Common myeloid progenitor, CD34-positive (primary cell): ENCODE measurements around the gene SLC25A17. TPM values are rescaled to one million over a fixed set of nuclear protein-coding genes. Genes with fewer than 3 reads are reported as not detected.
"Not testable (repeated sequence)": the region's sequence is repeated elsewhere in the genome, so short reads cannot be mapped to it uniquely, and the experiment has no call there.

Experiments used
- CTCF ChIA-PET: fragments of 350-600 bp; sonication (Branson Sonifier 250); formaldehyde crosslinking; loops from one replicate; lab custom pipeline; 2021; ENCODE audit warnings: antibody characterized with exemption; lab: Charles Lee
- POLR2A ChIA-PET: fragments of 350-600 bp; sonication (Branson Sonifier 250); formaldehyde crosslinking; loops from one replicate; lab custom pipeline; 2021; ENCODE audit warnings: antibody characterized with exemption; lab: Charles Lee
- DNase-seq, 3 donors: peaks; one replicate each; pipeline versions ENCODE4 v3.0.0 to v3.0.0-alpha.2; 2013
- H3K27ac ChIP-seq, 2 experiments: 1 replicate in 1 of 2; 2 replicates in 1 of 2; pipeline ENCODE4 v1.7.0; 2013; ENCODE audit warnings: inconsistent platforms in 2 of 2, low read length in 2 of 2, mild to moderate bottlenecking in 2 of 2, low read depth in 1 of 2, moderate library complexity in 1 of 2; ENCODE audit not compliant: severe bottlenecking in 2 of 2, insufficient read depth in 1 of 2, poor library complexity in 1 of 2
- H3K27me3 ChIP-seq, 5 experiments: replicated peaks in 2 of 5; 1 replicate in 3 of 5; 2 replicates in 2 of 5; pipeline versions ENCODE4 v1.6.1 to v1.7.0; 2013; ENCODE audit warnings: low read length in 4 of 5, mild to moderate bottlenecking in 2 of 5, moderate library complexity in 2 of 5, inconsistent platforms in 1 of 5; ENCODE audit not compliant: insufficient read depth in 5 of 5, control insufficient read depth in 4 of 5
- H3K36me3 ChIP-seq, 4 experiments: 1 replicate in 2 of 4; 2 replicates in 2 of 4; pipeline versions ENCODE4 v1.6.1 to v1.7.0; 2013; ENCODE audit warnings: low read length in 3 of 4, control low read depth in 1 of 4, mild to moderate bottlenecking in 1 of 4; ENCODE audit not compliant: control insufficient read depth in 4 of 4, insufficient read depth in 4 of 4
- H3K4me1 ChIP-seq, 4 experiments: 1 replicate in 3 of 4; 2 replicates in 1 of 4; pipeline versions ENCODE4 v1.6.1 to v1.7.1; 2013; ENCODE audit warnings: low read length in 3 of 4, mild to moderate bottlenecking in 3 of 4, control low read depth in 1 of 4, inconsistent platforms in 1 of 4, moderate library complexity in 1 of 4; ENCODE audit not compliant: control insufficient read depth in 4 of 4, insufficient read depth in 4 of 4; ENCODE audit errors: control extremely low read depth in 1 of 4
- H3K4me3 ChIP-seq, 7 experiments: 1 replicate in 4 of 7; 2 replicates in 3 of 7; pipeline versions ENCODE4 v1.5.1 to v1.7.0; 2013; ENCODE audit warnings: mild to moderate bottlenecking in 7 of 7, low read length in 6 of 7, moderate library complexity in 6 of 7, inconsistent platforms in 2 of 7, low read depth in 2 of 7, control low read depth in 1 of 7; ENCODE audit not compliant: insufficient read depth in 4 of 7, control insufficient read depth in 1 of 7; ENCODE audit errors: extremely low read depth in 1 of 7
- H3K9me3 ChIP-seq, 5 experiments: 1 replicate in 4 of 5; 2 replicates in 1 of 5; pipeline versions ENCODE4 v1.6.1 to v1.7.1; 2013; ENCODE audit warnings: low read length in 4 of 5, mild to moderate bottlenecking in 2 of 5, inconsistent platforms in 1 of 5, low read depth in 1 of 5, moderate library complexity in 1 of 5; ENCODE audit not compliant: control insufficient read depth in 4 of 5, insufficient read depth in 2 of 5; ENCODE audit errors: control extremely low read depth in 1 of 5
- WGBS: methylation state at CpG from one replicate; pipeline ENCODE4 v1.1.5; 2013; ENCODE audit not compliant: insufficient coverage; 5-methylcytosine and 5-hydroxymethylcytosine counted together
- polyA plus RNA-seq: library from polyadenylated mRNA; unstranded; fragments of 120-200 nt; gene quantifications from one replicate; pipeline ENCODE4 v1.2.1, GENCODE V29; 2013

The SLC25A17 gene, protein sequence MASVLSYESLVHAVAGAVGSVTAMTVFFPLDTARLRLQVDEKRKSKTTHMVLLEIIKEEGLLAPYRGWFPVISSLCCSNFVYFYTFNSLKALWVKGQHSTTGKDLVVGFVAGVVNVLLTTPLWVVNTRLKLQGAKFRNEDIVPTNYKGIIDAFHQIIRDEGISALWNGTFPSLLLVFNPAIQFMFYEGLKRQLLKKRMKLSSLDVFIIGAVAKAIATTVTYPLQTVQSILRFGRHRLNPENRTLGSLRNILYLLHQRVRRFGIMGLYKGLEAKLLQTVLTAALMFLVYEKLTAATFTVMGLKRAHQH
- 13.2 TPM for polyA plus RNA-seq

DNA sequence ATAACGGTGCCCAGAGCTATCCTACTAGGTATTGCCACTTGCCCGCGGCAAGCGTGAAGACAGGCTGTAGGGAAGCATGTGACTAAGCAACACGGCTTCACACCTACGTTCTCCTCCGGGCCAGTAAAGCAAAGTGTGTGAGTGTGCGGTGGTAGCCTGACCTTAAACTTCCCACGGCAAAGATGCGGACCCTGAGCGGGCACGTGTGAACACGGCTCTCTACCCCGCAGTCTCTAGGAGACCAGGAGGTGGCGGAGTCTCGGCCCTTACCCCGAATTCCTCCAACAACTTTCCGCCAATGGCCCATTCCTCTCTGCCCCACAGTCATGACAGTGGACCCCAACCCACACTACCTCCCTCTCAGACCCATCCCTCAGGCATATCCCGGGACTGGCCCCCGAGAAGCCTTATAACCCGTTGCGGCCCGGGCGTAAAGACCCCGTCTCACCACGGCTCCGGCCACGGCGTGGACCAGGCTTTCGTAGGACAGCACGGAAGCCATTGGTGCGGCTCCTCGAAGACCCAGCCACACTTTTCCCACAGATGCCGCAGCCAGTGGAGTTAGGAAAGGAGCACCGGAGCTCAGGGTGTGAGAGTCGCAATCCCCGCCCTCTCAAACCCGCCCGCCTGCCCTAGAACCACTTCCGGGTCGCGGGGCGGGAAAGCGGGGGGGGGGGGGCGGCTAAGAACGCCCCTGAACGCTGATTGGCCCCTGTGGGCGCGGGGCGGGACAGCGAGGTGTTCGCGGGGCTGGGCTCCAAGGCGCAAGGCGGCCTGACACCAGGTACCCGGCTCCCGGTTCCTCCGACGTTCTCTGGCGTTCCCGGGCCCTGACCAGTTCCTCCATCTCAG, at the start of gene SLC25A17:
Gene SLC25A17, minus strand, starts transcription at position 600 of the 852 bp plus-strand sequence. Its CDS starts 98 bp downstream, at position 502.
- peak; percentile 84 to 88 (median 87) for DNase-seq
- Histone ChIP-seq H3K9me3 (no peaks in the 10 kb centered on the region), H3K27me3 (no peaks in the 10 kb centered on the region), H3K27ac (peak within 1 kb of the TSS; percentile 64 to 79), H3K36me3 (peaks cover 0 to 14% (median 6%) of the 10 kb centered on the region in 4 experiments), H3K4me3 (peak within 1 kb of the TSS; percentile 46 to 98 (median 93)), H3K4me1 (peaks cover 10 to 33% (median 26%) of the 10 kb centered on the region in 4 experiments)
- WGBS, result under 1% methylated on average over 48 of the region's 61 CpGs
- CTCF ChIA-PET, result interaction anchor here (1.3 to 1.4 kb wide), 2 partner anchors 14 to 38 kb away, joined by 3 read pairs; partner anchors contain the start of genes ST13 and XPNPEP3
- POLR2A ChIA-PET, result no interaction called here

DNA sequence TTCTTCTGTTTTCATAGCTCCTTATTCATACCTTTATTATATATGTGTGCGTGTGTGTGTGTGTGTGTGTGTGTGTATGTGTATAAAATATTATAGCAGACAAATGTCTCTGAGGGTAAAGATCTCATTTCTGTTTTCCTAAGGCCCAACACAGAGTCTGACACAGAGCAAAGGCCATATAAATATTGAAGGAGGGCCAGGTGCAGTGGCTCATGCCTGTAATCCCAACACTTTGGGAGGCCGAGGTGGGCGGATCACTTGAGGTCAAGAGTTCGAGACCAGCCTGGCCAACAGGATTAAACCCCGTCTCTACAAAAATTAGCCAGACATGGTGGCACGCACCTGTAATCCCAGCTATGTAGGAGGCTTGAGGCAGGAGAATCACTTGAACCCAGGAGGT, 49.2 kb upstream of the SLC25A17 start:
- H3K36me3 ChIP-seq, result peaks cover 0 to 14% (median under 1%) of the 10 kb centered on the region in 4 experiments
- H3K27ac ChIP-seq, H3K4me1 ChIP-seq, H3K9me3 ChIP-seq, H3K4me3 ChIP-seq, DNase-seq, H3K27me3 ChIP-seq: not testable (repeated sequence)
- ChIA-PET POLR2A (interaction anchor here (0.6 kb wide), 1 partner anchor 12 kb away, joined by 3 read pairs; the partner anchor contains the start of gene XPNPEP3), CTCF (interaction anchor here (1.6 to 1.7 kb wide), 2 partner anchors 8 to 11 kb away, joined by 4 to 6 read pairs; partner anchors contain the start of gene XPNPEP3)
- 98% methylated on average over 5 of the region's 6 CpGs for WGBS

DNA sequence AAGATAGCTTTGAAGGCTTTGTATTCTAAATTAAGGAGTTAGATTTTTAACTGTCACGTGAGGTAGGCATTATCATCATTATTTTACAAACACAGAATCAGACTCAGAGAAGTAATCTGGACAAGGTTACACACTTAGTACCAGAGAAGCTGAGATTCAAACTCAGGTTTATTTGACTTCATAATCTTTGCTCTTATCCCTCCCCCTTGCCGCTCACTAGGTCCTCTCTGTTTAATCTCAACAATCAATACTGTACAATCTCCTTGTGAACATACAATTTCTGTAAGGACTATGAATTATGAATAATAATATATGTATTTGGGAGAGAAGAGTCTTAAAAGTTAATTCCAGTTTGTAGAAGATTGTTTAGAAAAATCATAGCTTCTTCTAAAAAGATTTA, 48.0 kb upstream of the SLC25A17 start:
- CTCF ChIA-PET, result interaction anchor here (1.0 to 1.7 kb wide), 3 partner anchors 9 to 10 kb away, joined by 3 to 6 read pairs (median 4); partner anchors contain the start of genes ST13 and XPNPEP3
- DNase-seq, result no peak

DNA sequence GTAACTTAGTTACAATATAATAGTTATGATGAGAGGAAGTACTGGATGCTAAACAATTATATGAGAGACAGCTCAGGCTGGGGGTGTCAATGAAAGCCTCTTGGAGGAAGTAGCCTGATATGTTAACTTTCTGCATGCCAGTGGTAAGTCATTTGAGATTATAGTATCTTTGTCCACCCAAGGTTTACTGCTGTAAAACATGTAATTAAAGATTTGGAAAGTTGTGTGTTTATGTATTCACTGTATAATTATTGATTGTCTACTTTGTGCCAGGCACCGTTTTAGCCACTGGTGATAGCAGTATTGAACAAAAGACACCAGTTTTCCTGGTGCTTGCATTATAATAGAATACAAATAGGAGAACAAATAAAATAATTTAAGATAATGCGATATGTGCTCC, 43.4 kb upstream of the SLC25A17 start:
- peaks cover 3 to 15% (median 7%) of the 10 kb centered on the region in 4 experiments for H3K36me3 ChIP-seq
- H3K27me3 ChIP-seq, result no peaks in the 10 kb centered on the region
- no peak overlapping the region for H3K4me3 ChIP-seq
- WGBS, result 100% methylated on average over 1 of the region's 2 CpGs
- no peaks in the 10 kb centered on the region for H3K9me3 ChIP-seq
- CTCF ChIA-PET, result interaction anchor here (0.9 to 1.3 kb wide), 2 partner anchors 9 to 37 kb away, joined by 3 to 5 read pairs; no protein-coding TSS in a partner anchor
- H3K27ac ChIP-seq, result no peak overlapping the region
- POLR2A ChIA-PET, result no interaction called here
- DNase-seq, result no peak
- peaks cover 4 to 15% (median 9%) of the 10 kb centered on the region in 4 experiments for H3K4me1 ChIP-seq

More for the DNA sequence above, 48.0 kb upstream of the SLC25A17 start:
- Histone ChIP-seq H3K27me3 (no peaks in the 10 kb centered on the region), H3K27ac (no peak overlapping the region), H3K4me3 (no peak overlapping the region), H3K9me3 (no peaks in the 10 kb centered on the region), H3K4me1 (peaks cover 0 to 7% (median 3%) of the 10 kb centered on the region in 4 experiments), H3K36me3 (peaks cover 0 to 12% (median under 1%) of the 10 kb centered on the region in 4 experiments)
- POLR2A ChIA-PET, result interaction anchor here (0.6 kb wide), 1 partner anchor 26 kb away, joined by 4 read pairs; no protein-coding TSS in a partner anchor
- no CpG with 5 or more reads among the region's 2 CpGs for WGBS

DNA sequence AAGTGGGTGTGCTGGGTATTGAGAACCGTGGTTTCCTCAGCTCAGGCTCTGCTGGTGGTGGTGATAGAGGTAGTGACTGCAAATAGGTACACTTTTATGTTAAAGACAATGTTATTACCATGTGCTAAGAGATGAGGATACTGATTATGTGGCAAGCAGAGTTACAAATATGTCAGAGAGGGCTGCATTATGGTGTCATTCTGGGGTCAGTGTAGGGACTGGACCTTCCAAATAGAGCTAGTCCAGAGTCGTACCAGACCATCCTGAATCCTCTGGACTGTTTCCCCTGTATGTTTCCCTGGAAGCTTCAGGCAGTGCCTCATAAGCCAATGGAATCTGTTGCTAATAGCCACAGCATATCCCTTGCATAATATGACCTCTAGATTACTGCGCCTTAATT, 42.9 kb upstream of the SLC25A17 start, which contains the start of gene DNAJB7:
Gene DNAJB7, minus strand, starts transcription at position 101 of the 400 bp plus-strand sequence. CDS start 119 bp downstream, outside the sequence.
- H3K27me3 ChIP-seq, result no peaks in the 10 kb centered on the region
- no peaks in the 10 kb centered on the region for H3K9me3 ChIP-seq
- H3K4me1 ChIP-seq, result peaks cover 6 to 17% (median 11%) of the 10 kb centered on the region in 4 experiments
- CTCF ChIA-PET, result interaction anchor here (0.9 to 1.3 kb wide), 2 partner anchors 9 to 37 kb away, joined by 3 to 5 read pairs; no protein-coding TSS in a partner anchor
- H3K4me3 ChIP-seq, result no peak within 1 kb of the TSS
- POLR2A ChIA-PET, result no interaction called here
- H3K27ac ChIP-seq, result no peak within 1 kb of the TSS
- 92% methylated on average over 2 of the region's 3 CpGs for WGBS
- no peak for DNase-seq
- peaks cover 3 to 15% (median 7%) of the 10 kb centered on the region in 4 experiments for H3K36me3 ChIP-seq

DNA sequence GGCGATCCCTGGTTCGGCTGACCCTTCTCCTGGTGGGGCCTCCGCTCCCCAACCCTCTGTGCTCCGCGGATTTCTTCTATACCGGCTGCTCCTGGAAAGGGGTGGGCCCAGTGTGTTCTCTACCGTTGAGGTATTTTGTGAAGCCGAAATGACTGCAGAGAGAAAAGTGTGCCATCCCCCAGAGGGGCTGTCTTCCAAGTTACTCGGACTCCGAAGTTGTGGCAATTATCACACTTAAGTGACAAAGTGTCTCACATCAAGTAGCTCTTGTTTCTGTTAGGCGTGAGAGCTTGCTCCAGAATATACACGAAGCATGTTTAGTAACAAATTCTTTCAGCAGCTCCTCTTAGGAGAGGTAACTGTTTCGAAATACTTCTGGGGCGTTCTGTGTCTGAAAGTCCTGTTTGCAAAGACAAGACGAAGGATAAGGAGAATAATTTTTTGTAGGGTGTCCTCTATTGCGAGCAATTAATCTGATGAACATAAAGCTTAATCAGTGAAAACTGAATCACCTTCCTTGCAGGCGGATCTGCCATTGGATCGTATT, 38.2 kb upstream of the SLC25A17 start:
- peak overlapping the region; percentile 98 to 99 for H3K27ac ChIP-seq
- DNase-seq, result no peak
- H3K27me3 ChIP-seq, result no peaks in the 10 kb centered on the region
- H3K9me3 ChIP-seq, result no peaks in the 10 kb centered on the region
- peak overlapping the region; percentile 87 to 99 (median 94) for H3K4me3 ChIP-seq
- H3K4me1 ChIP-seq, result peaks cover 15 to 39% (median 26%) of the 10 kb centered on the region in 4 experiments
- ChIA-PET CTCF (interaction anchor here (0.7 to 2.6 kb wide), 9 partner anchors 10 to 1408 kb away, joined by 3 to 7 read pairs (median 3); partner anchors contain the start of gene SLC25A17), POLR2A (interaction anchor here (0.6 to 0.9 kb wide), 3 partner anchors 11 to 220 kb away, joined by 3 read pairs; partner anchors contain the start of gene MRTFA)
- peaks cover 5 to 18% (median 8%) of the 10 kb centered on the region in 4 experiments for H3K36me3 ChIP-seq
- 15% methylated on average over 13 of the region's 18 CpGs for WGBS
